ENCODE data around the gene SRXN1. TPM values are rescaled to one million over a fixed set of nuclear protein-coding genes. Genes with fewer than 3 reads are reported as not detected.

SRXN1 gene
- total RNA-seq, 4 donors from 2014 or later = 36.9 to 57.1 (median 38.0) TPM

DNA sequence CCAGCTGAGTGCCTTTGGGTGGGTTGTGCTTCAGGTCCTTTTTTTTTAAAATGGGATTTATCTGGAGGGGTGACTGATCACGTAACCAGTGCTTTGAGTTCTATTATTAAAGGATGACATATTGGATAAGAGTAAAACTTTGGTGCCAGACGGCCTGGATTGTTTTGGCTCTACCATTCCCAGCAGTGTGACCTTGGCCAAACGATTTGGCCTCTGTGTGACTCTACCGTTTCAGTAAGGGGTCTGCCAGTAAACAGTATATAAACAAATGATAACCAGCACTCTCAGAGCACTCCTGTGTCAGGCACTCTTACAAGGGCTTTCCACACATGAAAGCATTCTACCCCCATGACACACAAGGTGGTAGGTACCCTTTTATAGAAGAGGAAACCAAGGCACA is 13.9 kb upstream of the SRXN1 start:
- no peaks in the 10 kb centered on the region for H3K9me3 ChIP-seq
- H3K4me3 ChIP-seq = no peak overlapping the region
- TF ChIP-seq EP300 (IDR thresholded peaks at IDR 0.05) (no peak), POLR2AphosphoS5 (IDR thresholded peaks at IDR 0.05) (no peak), POLR2A (IDR thresholded peaks at IDR 0.05) (no peak)
- TF ChIP-seq, protein P1, sequence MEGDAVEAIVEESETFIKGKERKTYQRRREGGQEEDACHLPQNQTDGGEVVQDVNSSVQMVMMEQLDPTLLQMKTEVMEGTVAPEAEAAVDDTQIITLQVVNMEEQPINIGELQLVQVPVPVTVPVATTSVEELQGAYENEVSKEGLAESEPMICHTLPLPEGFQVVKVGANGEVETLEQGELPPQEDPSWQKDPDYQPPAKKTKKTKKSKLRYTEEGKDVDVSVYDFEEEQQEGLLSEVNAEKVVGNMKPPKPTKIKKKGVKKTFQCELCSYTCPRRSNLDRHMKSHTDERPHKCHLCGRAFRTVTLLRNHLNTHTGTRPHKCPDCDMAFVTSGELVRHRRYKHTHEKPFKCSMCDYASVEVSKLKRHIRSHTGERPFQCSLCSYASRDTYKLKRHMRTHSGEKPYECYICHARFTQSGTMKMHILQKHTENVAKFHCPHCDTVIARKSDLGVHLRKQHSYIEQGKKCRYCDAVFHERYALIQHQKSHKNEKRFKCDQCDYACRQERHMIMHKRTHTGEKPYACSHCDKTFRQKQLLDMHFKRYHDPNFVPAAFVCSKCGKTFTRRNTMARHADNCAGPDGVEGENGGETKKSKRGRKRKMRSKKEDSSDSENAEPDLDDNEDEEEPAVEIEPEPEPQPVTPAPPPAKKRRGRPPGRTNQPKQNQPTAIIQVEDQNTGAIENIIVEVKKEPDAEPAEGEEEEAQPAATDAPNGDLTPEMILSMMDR (IDR thresholded peaks at IDR 0.05) = no peak
- peaks cover 0 to 10% (median 0%) of the 10 kb centered on the region in 3 donors for H3K4me1 ChIP-seq
- H3K36me3 ChIP-seq = no peaks in the 10 kb centered on the region
- WGBS, 2 donors (ENCODE audit: low coverage in 1 of 2) = 18 to 31% methylated on average over 3 to 4 of the region's 4 CpGs
- H3K27me3 ChIP-seq = peaks cover 100% of the 10 kb centered on the region
- H3K27ac ChIP-seq = no peak overlapping the region
- ATAC-seq = no peak

DNA sequence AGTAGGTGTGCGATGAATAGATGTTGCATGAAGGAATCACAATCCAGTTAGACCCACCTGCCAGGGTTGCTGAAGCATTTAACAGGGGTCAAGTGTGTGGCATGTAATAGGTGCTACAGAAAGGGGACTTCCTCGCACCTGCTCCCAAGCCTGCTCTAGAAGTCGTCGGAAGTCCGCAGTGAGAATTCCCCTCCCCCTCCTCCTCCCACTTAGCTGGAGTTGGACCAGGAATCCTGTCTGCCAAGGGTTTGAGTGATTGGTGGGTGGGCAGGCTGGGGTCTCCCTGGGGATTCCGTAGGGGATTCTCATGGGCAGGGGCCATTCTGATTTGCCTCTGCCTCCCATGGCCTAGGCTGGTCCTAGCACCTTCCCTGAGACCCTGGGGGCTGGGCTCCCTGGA is 12.3 kb upstream of the SRXN1 start:
- peaks cover 100% of the 10 kb centered on the region for H3K27me3 ChIP-seq
- 19 to 30% methylated on average over 5 to 6 of the region's 6 CpGs for WGBS, 2 donors (ENCODE audit: low coverage in 1 of 2)

GRCh38 chr20:664576-664975 is 11.6 kb upstream of the SRXN1 start:
- Histone ChIP-seq H3K4me3 (no peak overlapping the region), H3K36me3 (no peaks in the 10 kb centered on the region), H3K27ac (no peak overlapping the region), H3K9me3 (no peaks in the 10 kb centered on the region), H3K4me1 (peaks cover 0 to 13% (median 0%) of the 10 kb centered on the region in 3 donors), H3K27me3 (peaks cover 100% of the 10 kb centered on the region)
- 23 to 42% methylated on average over 2 of the region's 13 CpGs for WGBS, 2 donors (ENCODE audit: low coverage in 1 of 2)
- ATAC-seq = no peak
- TF ChIP-seq POLR2A (IDR thresholded peaks at IDR 0.05) = no peak
- no peak for TF ChIP-seq POLR2AphosphoS5 (IDR thresholded peaks at IDR 0.05)
- TF ChIP-seq, protein P1 (IDR thresholded peaks at IDR 0.05) = no peak
- no peak for TF ChIP-seq EP300 (IDR thresholded peaks at IDR 0.05)

More for the DNA sequence above, 12.3 kb upstream of the SRXN1 start:
- Histone ChIP-seq H3K36me3 (no peaks in the 10 kb centered on the region), H3K27ac (no peak overlapping the region), H3K4me3 (no peak overlapping the region), H3K4me1 (peaks cover 0 to 13% (median 0%) of the 10 kb centered on the region in 3 donors), H3K9me3 (no peaks in the 10 kb centered on the region)
- TF ChIP-seq, protein P1 (IDR thresholded peaks at IDR 0.05) = no peak
- TF ChIP-seq POLR2A (IDR thresholded peaks at IDR 0.05) (no peak), EP300 (IDR thresholded peaks at IDR 0.05) (no peak), POLR2AphosphoS5 (IDR thresholded peaks at IDR 0.05) (no peak)
- ATAC-seq = no peak

DNA sequence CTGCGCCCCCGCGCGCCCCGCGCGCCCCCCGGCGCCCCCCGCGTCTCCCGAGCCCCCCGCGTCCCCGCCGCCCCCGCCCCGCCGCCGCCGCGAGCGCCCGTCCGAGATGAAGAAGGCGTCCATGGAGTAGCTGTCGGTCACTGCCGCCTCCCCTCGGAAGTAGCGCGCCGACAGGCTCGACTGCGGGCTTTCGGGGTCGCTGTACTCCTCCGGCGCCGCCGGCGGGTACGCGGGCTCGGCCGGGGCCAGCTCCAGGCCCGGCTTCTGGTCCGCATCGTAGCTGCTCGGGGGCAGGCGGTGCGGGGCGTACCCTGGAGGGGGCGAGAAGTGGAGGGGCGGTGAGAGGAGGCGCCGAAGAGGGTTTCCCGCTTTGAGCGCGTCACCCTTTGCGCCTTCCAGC is 11.2 kb upstream of the SRXN1 start:
- Histone ChIP-seq H3K27ac (no peak overlapping the region), H3K4me1 (peaks cover 0 to 13% (median 0%) of the 10 kb centered on the region in 3 donors), H3K4me3 (no peak overlapping the region), H3K9me3 (no peaks in the 10 kb centered on the region), H3K36me3 (no peaks in the 10 kb centered on the region), H3K27me3 (peaks cover 100% of the 10 kb centered on the region)
- TF ChIP-seq POLR2A (IDR thresholded peaks at IDR 0.05) (no peak), EP300 (IDR thresholded peaks at IDR 0.05) (no peak), POLR2AphosphoS5 (IDR thresholded peaks at IDR 0.05) (no peak)
- TF ChIP-seq, protein P1 (IDR thresholded peaks at IDR 0.05) = no peak
- WGBS, 2 donors (ENCODE audit: low coverage in 1 of 2) = no CpG with 5 or more reads among the region's 60 CpGs
- no peak for ATAC-seq

DNA sequence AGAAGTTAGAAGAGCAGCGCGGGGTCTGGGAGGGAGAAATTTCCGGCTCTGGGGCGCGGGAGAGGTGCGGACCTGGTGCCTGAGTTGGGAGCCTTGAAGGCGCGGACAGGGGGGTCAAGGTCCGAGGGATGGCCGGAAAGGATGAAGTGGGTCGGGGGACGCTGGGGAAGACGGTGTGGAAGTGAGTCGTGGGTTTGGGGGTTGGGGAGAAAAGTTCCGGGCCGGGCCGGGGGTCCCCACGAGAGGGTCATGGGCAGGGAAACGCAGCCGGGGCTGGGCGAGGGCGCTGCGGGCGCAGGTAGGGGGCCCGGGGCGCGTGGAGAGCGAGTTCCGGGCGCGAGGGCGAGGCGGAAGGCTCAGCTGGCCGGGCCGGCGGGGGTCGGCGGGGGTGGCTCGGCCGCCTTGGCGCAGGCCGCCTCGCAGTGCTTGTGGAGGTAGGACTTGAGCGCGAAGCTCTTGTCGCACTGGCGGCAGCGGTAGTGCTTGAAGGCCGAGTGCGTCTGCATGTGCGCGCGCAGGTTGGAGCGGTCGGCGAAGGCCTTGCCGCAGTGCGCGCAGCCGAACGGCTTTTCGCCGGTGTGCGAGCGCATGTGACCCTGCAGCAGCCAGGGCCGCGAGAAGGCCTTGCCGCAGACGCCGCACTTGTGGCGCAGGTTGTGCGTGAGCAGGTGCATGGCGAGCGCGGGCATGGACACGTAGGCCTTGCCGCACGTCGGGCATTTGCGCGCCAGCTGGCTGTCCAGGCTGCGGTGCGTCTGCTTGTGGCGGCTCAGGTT is 10.5 kb upstream of the SRXN1 start:
- Histone ChIP-seq H3K4me3 (no peak overlapping the region), H3K4me1 (peaks cover 0 to 13% (median 0%) of the 10 kb centered on the region in 3 donors), H3K36me3 (no peaks in the 10 kb centered on the region), H3K27ac (no peak overlapping the region), H3K9me3 (no peaks in the 10 kb centered on the region), H3K27me3 (peaks cover 100% of the 10 kb centered on the region)
- TF ChIP-seq POLR2AphosphoS5 (IDR thresholded peaks at IDR 0.05) (no peak), POLR2A (IDR thresholded peaks at IDR 0.05) (no peak), EP300 (IDR thresholded peaks at IDR 0.05) (no peak)
- TF ChIP-seq, protein P1 (IDR thresholded peaks at IDR 0.05) = no peak
- 7 to 10% methylated on average over 17 to 20 of the region's 84 CpGs for WGBS, 2 donors (ENCODE audit: low coverage in 1 of 2)
- no peak for ATAC-seq
